ENCODE data around the gene CALD1. TPM values are rescaled to one million over a fixed set of nuclear protein-coding genes. Genes with fewer than 3 reads are reported as not detected.

CALD1 gene
- total RNA-seq, 1 donor from 2014 or later = 169 TPM

- DNase-seq (ENCODE audit: extremely low spot score, unreplicated experiment) = no peak
- Mint-ChIP-seq H3K9me3 (peaks cover 3% of the 10 kb centered on the region), H3K27me3 (no peaks in the 10 kb centered on the region), H3K4me1 (ENCODE audit: unreplicated experiment) (peaks cover 14% of the 10 kb centered on the region), H3K4me3 (no peak overlapping the region), H3K36me3 (peaks cover 29% of the 10 kb centered on the region), H3K27ac (no peak overlapping the region)
- TF ChIP-seq, protein P1, sequence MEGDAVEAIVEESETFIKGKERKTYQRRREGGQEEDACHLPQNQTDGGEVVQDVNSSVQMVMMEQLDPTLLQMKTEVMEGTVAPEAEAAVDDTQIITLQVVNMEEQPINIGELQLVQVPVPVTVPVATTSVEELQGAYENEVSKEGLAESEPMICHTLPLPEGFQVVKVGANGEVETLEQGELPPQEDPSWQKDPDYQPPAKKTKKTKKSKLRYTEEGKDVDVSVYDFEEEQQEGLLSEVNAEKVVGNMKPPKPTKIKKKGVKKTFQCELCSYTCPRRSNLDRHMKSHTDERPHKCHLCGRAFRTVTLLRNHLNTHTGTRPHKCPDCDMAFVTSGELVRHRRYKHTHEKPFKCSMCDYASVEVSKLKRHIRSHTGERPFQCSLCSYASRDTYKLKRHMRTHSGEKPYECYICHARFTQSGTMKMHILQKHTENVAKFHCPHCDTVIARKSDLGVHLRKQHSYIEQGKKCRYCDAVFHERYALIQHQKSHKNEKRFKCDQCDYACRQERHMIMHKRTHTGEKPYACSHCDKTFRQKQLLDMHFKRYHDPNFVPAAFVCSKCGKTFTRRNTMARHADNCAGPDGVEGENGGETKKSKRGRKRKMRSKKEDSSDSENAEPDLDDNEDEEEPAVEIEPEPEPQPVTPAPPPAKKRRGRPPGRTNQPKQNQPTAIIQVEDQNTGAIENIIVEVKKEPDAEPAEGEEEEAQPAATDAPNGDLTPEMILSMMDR (conservative IDR thresholded peaks at IDR 0.05) = no peak
These were observed 30.2 kb downstream of the CALD1 start for GRCh38 chr7:134809616-134810015.

DNA sequence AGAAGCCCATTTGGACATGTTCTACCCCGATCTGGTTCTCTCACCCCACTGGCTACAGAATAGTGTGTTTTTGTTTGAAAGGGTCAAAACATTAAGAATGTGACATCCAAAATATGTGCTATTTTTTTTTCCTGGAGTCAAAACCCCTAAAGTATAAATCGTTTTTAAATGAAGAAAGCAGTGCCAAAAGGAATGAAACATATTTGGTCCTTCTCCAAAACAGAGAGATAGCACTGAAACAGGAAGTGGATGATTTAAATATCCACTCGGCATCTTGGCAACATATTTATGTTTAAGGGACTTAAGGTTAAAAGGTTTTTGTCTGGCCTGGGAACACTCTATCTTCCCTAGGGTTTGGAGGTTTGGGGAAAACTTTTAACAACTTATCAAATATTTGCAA, 32.3 kb downstream of the CALD1 start:
- no peak for DNase-seq (ENCODE audit: extremely low spot score, unreplicated experiment)
- Mint-ChIP-seq H3K4me3 (no peak overlapping the region), H3K36me3 (peaks cover 25% of the 10 kb centered on the region), H3K27ac (no peak overlapping the region), H3K9me3 (no peaks in the 10 kb centered on the region), H3K27me3 (no peaks in the 10 kb centered on the region), H3K4me1 (ENCODE audit: unreplicated experiment) (peaks cover 11% of the 10 kb centered on the region)
- TF ChIP-seq, protein P1 (conservative IDR thresholded peaks at IDR 0.05) = no peak

DNA sequence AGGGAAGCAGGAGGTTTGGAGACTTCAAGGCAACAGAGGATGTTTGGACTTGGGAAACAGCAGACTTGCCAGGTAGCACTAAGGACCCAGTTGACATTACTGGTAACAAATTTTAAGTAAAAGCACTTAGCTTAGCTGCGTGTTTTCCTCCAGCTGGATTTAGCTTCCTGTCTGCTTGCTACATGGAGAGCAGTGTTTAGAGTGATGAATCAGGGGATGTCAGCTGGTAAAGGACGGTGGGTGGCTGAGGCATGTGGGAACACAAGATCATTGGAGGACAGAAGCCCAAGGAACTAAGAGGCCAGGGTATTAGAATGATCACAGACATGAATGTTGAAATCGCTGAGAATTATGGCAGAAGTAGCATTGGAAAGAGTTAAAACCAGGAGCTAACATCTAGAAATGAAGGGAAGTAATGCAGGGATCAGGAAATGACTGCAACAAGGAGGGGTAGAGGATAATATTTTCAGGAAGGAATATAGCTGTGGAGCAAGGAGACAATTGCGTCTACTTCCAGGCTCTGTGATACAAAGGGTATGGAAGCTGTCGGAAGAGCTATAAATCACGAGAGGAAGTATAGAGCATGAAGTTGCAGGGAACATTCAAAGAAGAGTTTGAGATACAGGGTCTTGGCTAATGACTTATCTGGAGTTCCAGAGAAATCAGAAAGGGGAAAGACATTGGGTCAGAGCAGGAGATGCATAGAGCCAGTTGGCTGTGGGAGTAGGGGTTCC, 34.4 kb downstream of the CALD1 start:
- no peak for DNase-seq (ENCODE audit: extremely low spot score, unreplicated experiment)
- Mint-ChIP-seq H3K27me3 (no peaks in the 10 kb centered on the region), H3K4me1 (ENCODE audit: unreplicated experiment) (peaks cover 11% of the 10 kb centered on the region)

GRCh38 chr7:134814730-134815364, 35.4 kb downstream of the CALD1 start:
- no peaks in the 10 kb centered on the region for H3K27me3 Mint-ChIP-seq
- no peak for DNase-seq (ENCODE audit: extremely low spot score, unreplicated experiment)
- no peak overlapping the region for H3K4me3 Mint-ChIP-seq
- peaks cover 36% of the 10 kb centered on the region for H3K36me3 Mint-ChIP-seq
- TF ChIP-seq, protein P1 (conservative IDR thresholded peaks at IDR 0.05) = no peak
- H3K27ac Mint-ChIP-seq = no peak overlapping the region
- peaks cover 4% of the 10 kb centered on the region for H3K9me3 Mint-ChIP-seq
- H3K4me1 Mint-ChIP-seq (ENCODE audit: unreplicated experiment) = peaks cover 11% of the 10 kb centered on the region

More for the DNA sequence above, 34.4 kb downstream of the CALD1 start:
- H3K4me3 Mint-ChIP-seq = no peak overlapping the region
- H3K36me3 Mint-ChIP-seq = peaks cover 29% of the 10 kb centered on the region
- no peak overlapping the region for H3K27ac Mint-ChIP-seq
- no peaks in the 10 kb centered on the region for H3K9me3 Mint-ChIP-seq
- TF ChIP-seq, protein P1 (conservative IDR thresholded peaks at IDR 0.05) = no peak

- Mint-ChIP-seq H3K27ac (no peak overlapping the region), H3K36me3 (peaks cover 29% of the 10 kb centered on the region), H3K27me3 (no peaks in the 10 kb centered on the region), H3K4me1 (ENCODE audit: unreplicated experiment) (peaks cover 11% of the 10 kb centered on the region), H3K9me3 (peaks cover 7% of the 10 kb centered on the region), H3K4me3 (no peak overlapping the region)
- TF ChIP-seq, protein P1 (conservative IDR thresholded peaks at IDR 0.05) = no peak
- no peak for DNase-seq (ENCODE audit: extremely low spot score, unreplicated experiment)
These were observed 39.3 kb downstream of the CALD1 start for GRCh38 chr7:134818613-134819345.
